GM19240 (cell line): Measurements from ENCODE around the gene DUSP22.
"Not testable (repeated sequence)": the region's sequence is repeated elsewhere in the genome, so short reads cannot be mapped to it uniquely, and the experiment has no call there.

Experiments used
- DNase-seq: peaks from one replicate; pipeline ENCODE4 v3.0.0; 2011; ENCODE audit warnings: low spot score; ENCODE audit not compliant: insufficient read length

DUSP22 gene

DNA sequence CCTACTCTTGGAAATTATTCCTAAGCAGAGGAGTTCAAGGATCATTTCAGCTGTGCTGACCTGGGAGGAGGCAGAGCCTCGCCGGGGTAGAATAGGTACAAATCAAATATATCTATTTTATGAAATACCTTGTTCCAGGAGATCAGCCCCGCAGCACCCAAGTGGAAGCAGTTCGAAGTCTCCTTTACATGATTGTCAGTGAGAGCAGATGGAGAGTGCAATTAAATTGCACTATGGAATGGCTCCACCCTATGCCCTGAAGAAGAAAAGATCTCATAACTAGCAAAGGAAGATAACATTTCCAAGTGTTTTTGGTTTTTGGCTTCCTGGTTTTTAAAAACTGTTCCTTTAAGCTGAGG, 31.4 kb downstream of the DUSP22 start:
- no peak for DNase-seq

DNA sequence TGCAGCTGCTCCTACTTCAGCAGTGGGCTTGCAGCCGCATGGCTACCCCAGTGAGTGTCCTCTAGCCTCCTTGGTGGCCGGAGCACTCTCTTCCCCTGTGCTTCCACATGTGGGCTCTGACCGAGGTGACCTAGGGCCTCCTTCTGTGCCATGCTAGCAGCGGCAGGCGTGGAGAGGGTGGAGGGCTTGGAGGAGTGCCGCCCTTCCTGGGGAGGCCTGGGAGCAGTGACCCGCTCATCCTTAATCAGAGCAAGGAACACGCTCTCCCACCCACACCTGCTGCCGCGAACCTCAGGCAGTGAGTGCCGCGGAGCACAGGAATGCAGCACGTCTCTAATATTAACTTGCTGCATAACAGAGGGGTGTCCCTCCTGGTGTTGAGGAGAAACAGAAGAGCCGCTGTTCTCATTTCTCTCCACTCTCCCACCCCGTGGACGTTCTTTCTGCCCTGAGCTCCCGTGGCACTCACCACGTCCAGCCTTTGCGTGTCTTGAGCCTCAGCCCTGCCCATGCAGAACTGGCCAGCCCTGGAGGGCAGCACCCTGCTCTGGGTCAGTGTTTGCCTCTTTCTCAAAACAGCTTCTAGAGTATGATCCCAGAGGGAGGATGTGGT, 31.9 kb downstream of the DUSP22 start:
- DNase-seq: no peak

DNA sequence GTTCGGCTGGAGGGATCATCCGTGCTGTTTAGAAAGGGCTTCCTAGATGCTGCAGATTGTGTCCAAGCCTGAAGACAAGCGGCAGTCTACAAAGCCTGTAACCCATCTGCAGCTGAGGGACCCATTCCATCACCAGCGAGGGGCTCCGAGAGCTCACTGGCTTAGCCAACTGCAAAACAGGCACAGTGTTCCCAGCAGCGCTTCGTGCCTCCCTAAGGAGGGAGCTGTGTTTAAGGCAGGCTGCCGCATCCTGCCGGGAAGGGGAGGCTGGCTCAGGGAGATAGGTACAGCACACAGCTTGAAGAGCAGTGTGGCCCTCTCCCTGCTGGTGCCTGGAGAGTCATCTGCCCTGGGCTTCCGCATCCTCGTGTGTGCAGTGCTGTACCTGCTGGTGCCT, 32.4 kb downstream of the DUSP22 start:
- no peak for DNase-seq

DNA sequence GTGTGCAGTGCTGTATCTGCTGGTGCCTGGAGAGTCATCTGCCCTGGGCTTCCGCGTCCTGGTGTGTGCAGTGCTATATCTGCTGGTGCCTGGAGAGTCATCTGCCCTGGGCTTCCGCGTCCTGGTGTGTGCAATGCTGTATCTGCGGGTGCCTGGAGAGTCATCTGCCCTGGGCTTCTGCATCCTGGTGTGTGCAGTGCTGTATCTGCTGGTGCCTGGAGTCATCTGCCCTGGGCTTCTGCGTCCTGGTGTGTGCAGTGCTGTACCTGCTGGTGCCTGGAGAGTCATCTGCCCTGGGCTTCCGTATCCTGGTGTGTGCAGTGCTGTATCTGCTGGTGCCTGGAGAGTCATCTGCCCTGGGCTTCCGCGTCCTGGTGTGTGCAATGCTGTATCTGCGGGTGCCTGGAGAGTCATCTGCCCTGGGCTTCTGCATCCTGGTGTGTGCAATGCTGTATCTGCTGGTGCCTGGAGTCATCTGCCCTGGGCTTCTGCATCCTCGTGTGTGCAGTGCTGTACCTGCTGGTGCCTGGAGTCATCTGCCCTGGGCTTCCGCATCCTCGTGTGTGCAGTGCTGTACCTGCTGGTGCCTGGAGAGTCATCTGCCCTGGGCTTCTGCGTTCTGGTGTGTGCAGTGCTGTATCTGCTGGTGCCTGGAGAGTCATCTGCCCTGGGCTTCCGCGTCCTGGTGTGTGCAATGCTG, 33.0 kb downstream of the DUSP22 start:
- DNase-seq: not testable (repeated sequence)

DNA sequence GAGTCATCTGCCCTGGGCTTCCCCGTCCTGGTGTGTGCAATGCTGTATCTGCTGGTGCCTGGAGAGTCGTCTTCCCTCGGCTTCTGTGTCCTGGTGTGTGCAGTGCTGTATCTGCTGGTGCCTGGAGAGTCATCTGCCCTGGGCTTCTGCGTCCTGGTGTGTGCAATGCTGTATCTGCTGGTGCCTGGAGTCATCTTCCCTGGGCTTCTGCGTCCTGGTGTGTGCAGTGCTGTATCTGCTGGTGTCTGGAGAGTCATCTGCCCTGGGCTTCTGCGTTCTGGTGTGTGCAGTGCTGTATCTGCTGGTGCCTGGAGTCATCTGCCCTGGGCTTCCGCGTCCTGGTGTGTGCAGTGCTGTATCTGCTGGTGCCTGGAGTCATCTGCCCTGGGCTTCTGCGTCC, 33.8 kb downstream of the DUSP22 start:
- not testable (repeated sequence) for DNase-seq

DNA sequence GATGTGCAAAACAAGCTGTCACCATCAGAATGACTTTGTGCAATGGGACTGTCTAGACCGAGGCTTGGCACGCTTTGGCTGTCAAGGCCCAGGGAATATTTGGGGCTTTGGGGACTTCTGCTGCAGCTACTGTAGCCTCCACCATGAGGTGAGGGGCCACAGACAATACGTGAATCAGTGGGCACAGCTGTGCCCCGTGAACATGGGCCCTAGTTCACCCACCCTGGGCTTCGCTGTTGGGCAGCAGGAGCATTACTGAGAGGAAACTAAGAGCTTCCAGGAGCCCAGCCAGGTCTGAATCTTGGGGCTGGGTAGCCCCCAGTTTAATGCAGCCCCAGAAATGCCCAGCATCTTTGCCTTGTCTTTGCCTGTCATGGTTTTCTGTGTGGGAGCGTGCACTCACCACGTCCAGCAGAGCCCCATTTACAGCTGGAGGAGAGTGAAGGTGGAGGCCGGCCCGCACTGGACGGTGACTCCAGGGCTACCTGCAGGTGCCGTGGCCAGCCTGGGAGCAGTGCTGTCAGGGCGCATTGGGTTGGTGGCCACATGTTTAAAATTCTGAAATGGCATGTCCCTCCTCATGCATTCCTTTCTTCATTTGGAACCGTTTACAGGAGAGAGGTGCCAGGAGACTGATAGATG, 34.7 kb downstream of the DUSP22 start:
- DNase-seq: no peak

DNA sequence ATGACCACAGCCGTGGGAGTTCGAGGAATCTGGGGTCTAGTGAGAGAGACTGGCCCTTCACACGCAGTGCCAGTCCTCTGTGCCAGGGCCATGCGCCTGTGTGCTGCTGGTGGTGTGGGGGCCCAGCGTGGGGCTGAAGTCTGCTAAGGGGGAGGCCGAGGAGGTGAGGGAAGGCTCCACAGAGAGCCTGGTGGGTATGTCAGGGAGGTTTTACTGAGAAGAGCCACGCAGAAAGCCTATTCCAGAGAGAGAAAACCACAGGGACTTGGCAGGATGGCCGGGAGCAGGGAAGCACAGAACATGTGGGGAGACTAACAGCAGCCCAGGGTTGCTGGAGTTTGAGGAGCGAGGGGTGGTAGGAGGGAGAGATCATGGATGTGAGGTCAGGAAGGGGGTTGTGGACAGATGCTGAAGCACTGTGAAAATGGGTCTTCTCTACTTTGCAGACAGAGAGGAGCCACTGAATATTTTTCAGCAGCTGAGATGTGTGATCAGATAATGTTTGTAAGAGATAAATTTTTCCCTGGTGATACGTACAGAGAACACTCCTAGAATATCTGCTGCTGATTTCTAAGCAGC, 35.3 kb downstream of the DUSP22 start:
- no peak for DNase-seq

DNA sequence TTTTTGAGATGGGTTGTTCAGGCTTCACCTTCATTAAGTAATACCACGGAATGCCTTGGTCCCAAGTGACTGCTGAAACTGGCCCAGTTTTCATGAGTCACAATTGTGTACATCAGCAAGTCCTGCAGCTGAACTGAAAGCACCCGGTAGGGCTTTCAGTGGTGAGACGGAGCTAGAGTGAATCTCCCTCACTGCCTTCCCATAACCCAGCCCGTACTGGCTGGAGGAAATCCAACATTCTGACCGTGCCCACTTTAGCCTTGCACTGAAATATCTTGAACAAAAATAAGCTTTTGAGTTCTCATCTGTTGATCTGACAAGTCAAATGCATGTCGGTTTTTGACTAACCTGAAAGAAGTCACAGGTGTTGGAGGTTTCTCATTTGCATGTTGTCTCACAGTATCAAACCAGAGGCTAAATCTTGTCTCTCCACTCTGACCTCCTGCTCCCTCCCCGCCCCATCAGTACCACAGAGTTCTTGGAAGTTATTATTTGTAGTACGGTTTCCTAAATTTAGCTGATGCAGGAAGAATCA, 35.9 kb downstream of the DUSP22 start:
- peak; percentile 73 for DNase-seq

DNA sequence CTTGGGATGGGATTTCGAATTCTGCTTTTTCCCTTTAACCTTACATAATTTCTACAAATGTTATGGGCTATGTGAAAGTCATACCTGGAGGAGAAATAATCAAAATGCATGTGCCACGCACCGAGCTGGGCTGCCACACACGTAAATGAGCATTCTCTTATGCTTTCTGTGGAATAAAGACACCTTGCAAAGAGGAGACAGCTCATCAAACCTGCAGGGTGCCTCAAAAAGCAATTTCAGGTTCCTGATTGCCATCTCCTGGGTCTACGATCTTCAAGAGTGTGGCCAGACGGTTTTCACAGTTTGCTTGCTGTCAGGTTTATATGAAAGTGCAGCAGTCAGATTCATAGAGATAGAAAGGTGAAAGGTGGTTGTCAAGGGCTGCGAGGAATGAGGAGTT, 36.6 kb downstream of the DUSP22 start:
- no peak for DNase-seq

DNA sequence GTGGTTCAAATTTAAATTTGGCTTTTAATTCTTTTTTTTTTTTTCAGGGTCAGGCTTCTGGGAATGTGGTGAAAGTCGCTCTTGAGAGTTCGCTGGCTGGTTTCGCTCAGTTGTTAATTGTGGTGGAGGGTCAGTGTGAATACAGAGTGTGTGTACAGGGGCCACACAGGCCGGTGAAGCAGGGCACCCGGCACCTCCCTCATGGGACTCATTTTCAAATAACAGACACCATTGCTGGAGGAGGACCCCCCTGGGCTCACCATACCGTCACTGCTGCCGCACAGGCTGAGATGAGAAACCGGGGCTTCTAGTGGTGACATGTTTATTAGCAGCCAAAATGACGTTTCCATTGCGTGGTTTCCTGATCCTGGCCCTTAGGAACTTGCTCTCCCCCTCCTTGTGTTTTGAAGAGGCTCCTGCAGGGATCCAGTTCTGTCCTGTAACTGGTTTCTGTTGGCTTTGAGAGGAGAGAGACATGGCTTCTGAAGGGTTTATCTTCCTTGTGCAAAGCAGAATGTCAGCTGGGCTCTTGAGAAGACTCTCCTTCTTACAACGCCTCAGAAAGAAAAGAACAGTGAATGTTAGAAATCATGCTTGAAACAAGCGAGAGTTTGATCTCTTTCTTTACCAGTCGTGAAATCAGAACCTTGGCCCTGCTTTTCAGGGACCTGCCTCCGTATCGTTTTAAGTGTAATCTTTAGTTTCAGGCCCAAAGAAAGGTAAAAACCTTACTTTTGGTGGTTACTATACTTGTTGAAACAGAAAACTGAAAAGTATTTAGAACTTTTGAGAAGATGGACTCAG, 37.8 kb downstream of the DUSP22 start:
- no peak for DNase-seq

DNA sequence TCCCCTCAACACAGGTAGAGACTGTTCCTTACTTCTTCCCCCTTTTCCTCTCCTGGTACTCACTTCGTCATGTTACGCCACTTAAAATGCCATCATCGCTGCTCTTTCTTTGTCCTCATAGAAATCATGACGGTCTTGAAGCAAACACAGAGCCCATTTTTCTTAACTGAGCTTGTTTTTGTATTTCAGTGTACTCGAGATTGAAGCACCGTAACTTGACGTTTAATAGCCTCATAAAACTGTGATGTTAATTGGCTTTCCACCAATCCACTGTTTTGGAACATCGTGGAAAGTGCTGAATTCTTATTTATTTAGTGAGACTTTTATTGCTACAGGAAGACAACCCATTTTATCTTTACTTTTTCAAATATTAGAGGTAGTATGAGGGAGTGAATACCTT, 38.7 kb downstream of the DUSP22 start:
- no peak for DNase-seq

DNA sequence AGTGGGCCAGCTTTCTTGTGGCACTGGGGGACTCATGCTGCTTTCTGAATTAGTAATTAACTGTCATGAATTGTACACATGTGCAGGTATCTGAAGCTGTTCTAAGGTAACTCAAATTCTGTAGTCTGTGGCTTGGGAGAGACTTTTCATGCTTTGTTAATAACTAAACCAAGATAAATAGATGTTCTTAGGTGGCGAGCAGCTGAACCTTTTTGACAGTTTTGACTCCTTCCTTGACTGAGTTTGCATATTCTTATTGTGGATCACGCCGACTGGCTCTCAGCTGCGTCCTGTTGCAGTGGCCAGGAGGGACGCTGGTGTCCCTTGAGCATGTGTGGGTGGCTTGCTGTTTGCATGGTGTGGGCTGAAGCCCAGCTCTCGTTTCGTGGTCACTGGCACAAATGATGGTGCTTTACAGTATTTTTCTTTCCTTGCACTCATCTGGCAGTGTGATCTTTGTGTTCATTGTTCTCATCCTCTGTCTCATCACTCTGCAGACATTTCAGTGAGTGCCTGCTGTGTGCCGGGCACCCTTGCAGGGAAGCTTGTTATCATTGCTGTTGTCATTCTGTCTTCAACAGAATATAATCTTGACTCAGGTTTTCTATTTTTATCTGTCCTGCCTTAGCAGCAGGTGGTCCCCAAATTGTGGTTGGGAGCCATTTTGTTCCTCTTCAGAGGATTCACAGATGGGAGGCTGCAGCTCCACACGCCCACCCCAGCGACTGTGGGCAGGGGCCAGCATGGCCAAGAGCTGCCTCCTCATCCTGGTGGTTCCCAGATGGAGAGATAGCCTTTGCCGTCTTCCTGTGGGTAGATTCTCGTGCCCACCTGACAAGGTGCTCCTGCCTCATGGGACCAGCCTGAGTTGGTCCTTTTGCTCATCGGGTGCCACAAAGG, 39.6 kb downstream of the DUSP22 start:
- DNase-seq: no peak

DNA sequence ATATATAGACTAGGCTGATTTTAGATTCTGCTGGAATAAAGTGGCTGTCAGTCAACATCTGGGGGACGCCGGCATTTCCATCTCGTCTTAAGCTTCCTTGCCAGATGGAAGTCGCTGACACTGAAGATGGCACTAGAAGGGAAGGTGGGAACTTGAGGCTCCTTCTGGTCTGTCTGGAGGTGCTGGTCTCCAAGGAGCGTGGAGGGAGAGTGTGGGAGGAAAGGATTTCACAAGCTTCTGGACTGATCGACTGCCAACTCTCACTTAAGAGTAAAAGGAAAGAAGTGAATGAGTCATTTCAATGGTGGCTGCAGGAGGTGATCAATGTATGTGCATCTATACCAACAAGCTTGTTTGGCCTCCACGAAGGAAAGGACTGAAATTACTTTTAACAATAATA, 40.4 kb downstream of the DUSP22 start:
- DNase-seq: no peak

DNA sequence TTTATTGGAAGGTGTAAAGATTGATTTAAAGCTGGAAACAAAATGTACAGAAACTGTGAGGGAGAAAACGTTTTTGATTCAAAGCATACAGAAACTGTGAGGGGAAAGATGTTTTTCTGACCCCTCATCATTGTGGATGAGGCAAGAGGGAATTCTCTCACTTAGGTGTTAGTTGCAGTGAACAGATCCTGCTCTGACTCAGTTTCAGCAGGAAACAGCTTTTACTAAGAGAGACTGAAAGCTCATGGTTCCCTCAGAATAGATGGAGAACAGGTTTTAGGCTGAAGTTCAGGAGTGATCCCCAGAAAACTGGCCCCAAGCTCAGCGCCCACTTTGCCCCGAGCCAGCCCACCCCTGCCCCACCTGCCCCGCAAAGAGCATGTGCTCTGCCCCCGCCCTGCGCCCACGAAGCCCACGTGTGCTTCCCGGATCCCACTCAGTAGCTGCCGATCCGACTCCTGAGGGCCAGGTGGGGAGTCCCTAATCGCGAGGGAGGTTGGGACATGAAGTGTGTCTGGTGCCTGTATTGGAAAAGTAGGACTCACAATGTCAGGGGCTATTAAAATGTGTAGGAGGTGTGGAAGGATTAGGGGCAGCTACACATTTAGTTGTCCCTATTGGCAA, 41.2 kb downstream of the DUSP22 start:
- DNase-seq: no peak

DNA sequence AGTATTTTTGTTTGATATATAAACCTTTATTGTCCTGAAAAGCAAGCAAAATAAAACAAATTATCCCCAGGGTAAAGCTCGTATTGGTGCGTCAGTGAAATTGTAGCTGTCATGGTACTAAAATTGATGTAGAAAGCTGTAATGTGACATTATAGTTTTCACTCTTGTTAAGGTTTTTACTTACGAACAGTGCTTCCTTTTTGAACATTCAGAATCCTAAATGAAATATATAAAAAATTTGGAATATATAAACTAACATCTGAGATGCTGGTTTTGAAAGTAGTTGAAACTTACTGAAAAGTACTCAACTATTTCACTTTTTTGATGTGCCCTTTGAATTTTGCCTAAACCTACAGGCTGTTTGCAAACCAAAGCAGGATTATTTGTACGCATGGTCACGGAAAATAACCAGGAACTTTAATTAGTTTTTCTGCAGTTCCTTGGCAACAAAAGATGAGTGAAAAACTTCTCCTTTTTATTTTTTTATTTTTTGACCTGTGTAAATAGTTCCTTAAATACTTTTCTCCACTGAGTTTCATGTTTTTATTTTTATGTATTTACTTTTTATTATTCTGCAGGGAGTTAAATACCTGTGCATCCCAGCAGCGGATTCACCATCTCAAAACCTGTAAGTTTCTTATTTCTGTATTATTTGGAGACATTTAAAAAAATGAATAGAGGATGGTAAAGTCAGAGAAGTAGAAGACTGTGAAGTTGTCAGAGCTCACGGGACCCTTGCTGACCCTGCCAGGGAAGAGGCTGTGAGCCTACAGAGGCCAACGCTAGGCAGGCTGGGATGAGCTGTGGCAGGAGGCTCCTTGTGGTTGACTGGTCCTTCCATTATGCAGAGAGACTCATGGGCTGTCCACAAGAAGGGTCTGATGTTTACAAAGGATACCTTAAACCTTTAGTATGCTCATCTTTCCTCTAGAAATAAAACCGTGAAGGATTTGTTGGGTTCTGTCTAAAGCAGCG, 42.5 kb downstream of the DUSP22 start:
- no peak for DNase-seq

DNA sequence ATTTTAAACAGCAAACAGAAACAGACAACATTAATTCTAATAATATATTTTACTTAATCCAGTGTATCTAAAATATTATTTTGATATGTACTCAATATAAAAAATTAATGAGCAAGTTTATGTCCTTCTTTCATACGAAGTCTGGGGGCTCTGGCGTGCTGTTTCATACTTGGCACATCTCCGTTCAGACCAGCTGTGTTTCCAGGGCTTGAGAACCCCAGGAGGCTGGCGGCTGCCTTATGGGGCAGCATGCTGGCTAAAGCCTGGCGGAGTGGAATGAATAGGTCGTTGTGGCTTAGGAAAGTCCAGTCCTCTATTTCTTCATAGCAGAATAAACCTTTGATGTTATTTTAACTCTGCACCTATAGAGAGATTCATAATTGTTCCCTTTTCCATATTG, 43.3 kb downstream of the DUSP22 start:
- DNase-seq: no peak

DNA sequence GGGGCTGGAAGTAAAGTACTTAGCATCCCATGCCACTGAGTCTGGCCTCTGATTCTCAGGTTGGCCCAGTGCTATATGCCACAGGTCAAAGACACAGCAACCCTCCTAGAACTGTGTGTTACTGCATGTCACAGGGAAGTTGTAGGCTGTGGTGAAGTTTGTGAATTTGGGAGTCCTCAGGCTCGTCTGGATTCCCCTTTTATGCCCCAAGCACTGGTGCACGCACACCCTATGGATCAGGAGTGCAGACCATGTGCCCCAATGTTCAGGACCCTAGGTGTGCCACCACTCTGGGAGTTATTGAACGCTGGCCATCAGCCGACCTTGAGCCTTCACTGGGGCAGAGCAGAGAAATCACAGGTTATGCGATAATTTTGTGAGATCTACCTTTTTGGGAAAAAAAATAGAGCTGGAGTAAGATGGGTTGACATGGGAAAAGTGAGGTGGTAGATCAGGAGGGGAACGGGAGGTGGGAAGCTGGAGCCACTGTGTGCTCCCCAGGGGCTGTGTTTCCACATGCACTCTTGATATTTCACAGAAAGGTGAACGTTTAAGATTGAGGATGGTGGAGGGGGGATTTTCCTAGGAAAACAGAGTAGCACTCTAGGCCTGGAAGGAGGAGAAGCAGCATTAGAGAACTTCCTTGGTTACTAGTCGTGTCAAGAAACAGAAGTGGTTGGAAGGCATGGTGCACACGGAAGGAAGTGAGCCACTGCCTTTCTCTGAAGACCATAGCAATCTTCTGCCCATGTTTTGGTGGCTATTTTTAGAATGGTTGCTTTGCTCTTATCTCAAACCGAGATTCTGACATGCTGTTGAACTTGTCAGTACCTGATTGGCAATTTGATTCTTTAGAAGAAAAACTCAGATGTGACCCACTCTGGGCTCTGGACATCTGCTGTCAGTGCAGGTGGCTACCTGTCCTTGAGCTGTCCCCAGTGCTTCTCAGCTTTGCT, 44.1 kb downstream of the DUSP22 start:
- DNase-seq: no peak
